A549 (cell line): ENCODE measurements around the gene FIBP. TPM values are rescaled to one million over a fixed set of nuclear protein-coding genes. Genes with fewer than 3 reads are reported as not detected.

Experiments
- ATAC-seq, 2 experiments: fragments of 200-7000 bp in 1 of 2; fragments of >200 bp in 1 of 2; cut with Nextera tagmentation in 1 of 2; cut with Tn5 transposase in 1 of 2; 3 replicates each; pipeline versions ENCODE4 v1.8.0 to v1.9.1; 2018 to 2020; ENCODE audit warnings: mild to moderate bottlenecking in 1 of 2, moderate library complexity in 1 of 2
- CTCF ChIA-PET: fragments of 300-600 bp; sonication (Branson Sonifier 250); formaldehyde crosslinking; extraction: SDS; loops from one replicate; lab custom pipeline; 2021; ENCODE audit warnings: antibody characterized with exemption, inconsistent platforms; lab: Yijun Ruan, JAX
- POLR2A ChIA-PET: fragments of 350-600 bp; formaldehyde crosslinking; extraction: SDS; loops from one replicate; lab custom pipeline; 2021; ENCODE audit warnings: antibody characterized with exemption, inconsistent platforms; lab: Yijun Ruan, JAX
- DNase-seq, 2 experiments: peaks; one replicate each; pipeline versions ENCODE4 v3.0.0 to v3.0.0-alpha.2; 2011 to 2016; ENCODE audit warnings: low read depth in 1 of 2, low spot score in 1 of 2
- FAIRE-seq: peaks from 2 replicates; lab custom pipeline; 2011; peaks lifted over from hg19 to GRCh38; lab: Jason Lieb, UNC
- H3K27ac ChIP-seq, 2 experiments: fragments of >200 bp; sonication (Bioruptor Twin); formaldehyde crosslinking; 3 replicates each; pipeline ENCODE4 v1.5.1; 2016 to 2017
- H3K4me1 ChIP-seq: fragments of >200 bp; sonication (Bioruptor Twin); formaldehyde crosslinking; 3 replicates; pipeline ENCODE4 v1.6.1; 2016
- H3K4me2 ChIP-seq: fragments of >200 bp; sonication (Bioruptor Twin); formaldehyde crosslinking; 3 replicates; pipeline ENCODE4 v1.6.1; 2016
- H3K4me3 ChIP-seq: fragments of >200 bp; sonication (Bioruptor Twin); formaldehyde crosslinking; 3 replicates; pipeline ENCODE4 v1.5.1; 2016
- H3K9me3 ChIP-seq: fragments of >200 bp; sonication (Bioruptor Twin); formaldehyde crosslinking; 3 replicates; pipeline ENCODE4 v1.6.1; 2016
- BCL3 ChIP-seq: fragments of >200 bp; sonication (Bioruptor Twin); formaldehyde crosslinking; IDR thresholded peaks from 3 replicates; pipeline ENCODE4 v1.6.1; 2016
- CBX8 ChIP-seq: fragments of 200-600 bp; sonication (generic); IDR thresholded peaks from 2 replicates; pipeline ENCODE4 v1.6.1; 2016
- CEBPB ChIP-seq, 2 experiments: fragments of >200 bp in 1 of 2; sonication (Bioruptor Twin) in 1 of 2; formaldehyde crosslinking in 1 of 2; IDR thresholded peaks; 2 replicates each; pipeline ENCODE4 v1.6.1; 2012 to 2016
- EHF ChIP-seq: fragments of 250-450 bp; sonication (Bioruptor Pico); IDR thresholded peaks from 2 replicates; pipeline ENCODE4 v1.5.0; 2020; ENCODE audit warnings: mild to moderate bottlenecking
- ESRRA ChIP-seq: fragments of 150-350 bp; IDR thresholded peaks from 2 replicates; pipeline ENCODE4 v1.6.1; 2014; ENCODE audit warnings: mild to moderate bottlenecking, low read length, borderline replicate concordance
- FOSL2 ChIP-seq, 2 experiments: fragments of 450-650 bp in 1 of 2; fragments of >200 bp in 1 of 2; sonication (Bioruptor Twin) in 1 of 2; formaldehyde crosslinking; IDR thresholded peaks; 2 replicates each; pipeline versions ENCODE4 v1.5.0 to v1.6.1; 2016 to 2020; ENCODE audit warnings: mild to moderate bottlenecking in 1 of 2, moderate library complexity in 1 of 2
- HEYL ChIP-seq: fragments of 250-450 bp; sonication (Bioruptor Pico); IDR thresholded peaks from 2 replicates; pipeline ENCODE4 v1.8.0; 2021; ENCODE audit warnings: mild to moderate bottlenecking, moderate library complexity
- HOXA7 ChIP-seq: fragments of 250-450 bp; sonication (Bioruptor Pico); IDR thresholded peaks from 2 replicates; pipeline ENCODE4 v1.5.0; 2020; ENCODE audit warnings: mild to moderate bottlenecking, moderate library complexity
- HOXB13 ChIP-seq: fragments of 250-450 bp; sonication (Bioruptor Pico); IDR thresholded peaks from 2 replicates; pipeline ENCODE4 v1.5.0; 2020; ENCODE audit warnings: low read depth, mild to moderate bottlenecking, moderate library complexity
- KDM5A ChIP-seq: fragments of 200-600 bp; sonication (generic); IDR thresholded peaks from 2 replicates; pipeline ENCODE4 v1.6.1; 2016; ENCODE audit warnings: antibody characterized with exemption, mild to moderate bottlenecking
- MAFK ChIP-seq: fragments of 450-650 bp; IDR thresholded peaks from 2 replicates; pipeline ENCODE4 v1.6.1; 2014; ENCODE audit not compliant: partially characterized antibody
- MAZ ChIP-seq: fragments of 150-350 bp; IDR thresholded peaks from 2 replicates; pipeline ENCODE4 v1.6.1; 2014; ENCODE audit warnings: antibody characterized with exemption, low read depth, low read length, borderline replicate concordance
- PBX3 ChIP-seq: IDR thresholded peaks from 2 replicates; pipeline ENCODE4 v1.6.1; 2012
- RARB ChIP-seq: fragments of 250-450 bp; sonication (Bioruptor Pico); IDR thresholded peaks from 2 replicates; pipeline ENCODE4 v1.8.0; 2021; ENCODE audit warnings: mild to moderate bottlenecking, moderate library complexity
- REST ChIP-seq: fragments of 200-600 bp; sonication (generic); IDR thresholded peaks from 2 replicates; pipeline ENCODE4 v1.6.1; 2016; ENCODE audit warnings: antibody characterized with exemption, mild to moderate bottlenecking, moderate library complexity
- ZFP36 ChIP-seq: fragments of 450-650 bp; IDR thresholded peaks from 2 replicates; pipeline ENCODE4 v1.6.1; 2014; ENCODE audit warnings: borderline replicate concordance; ENCODE audit not compliant: partially characterized antibody
- WGBS: methylation state at CpG from one replicate; pipeline ENCODE4 v1.1.6; 2017; ENCODE audit errors: missing lambda C conversion rate; 5-methylcytosine and 5-hydroxymethylcytosine counted together
- polyA plus RNA-seq, 4 experiments: library from polyadenylated mRNA; depleted of rRNA in 3 of 4; stranded (reverse); fragments of >200 nt; fragmentation: RNase III in 1 of 4; extraction: RNeasy Plus Mini Kit Qiagen cat#74134 plus additional on column Dnase treatment in 1 of 4; gene quantifications; 2 replicates in 3 of 4; 3 replicates in 1 of 4; pipeline ENCODE4 v1.2.3, GENCODE V29; 2011 to 2017

Gene FIBP
- polyA plus RNA-seq, 2 of the 4 experiments (the other 2 are of a cell fraction): 60.4 to 72.2 TPM

DNA sequence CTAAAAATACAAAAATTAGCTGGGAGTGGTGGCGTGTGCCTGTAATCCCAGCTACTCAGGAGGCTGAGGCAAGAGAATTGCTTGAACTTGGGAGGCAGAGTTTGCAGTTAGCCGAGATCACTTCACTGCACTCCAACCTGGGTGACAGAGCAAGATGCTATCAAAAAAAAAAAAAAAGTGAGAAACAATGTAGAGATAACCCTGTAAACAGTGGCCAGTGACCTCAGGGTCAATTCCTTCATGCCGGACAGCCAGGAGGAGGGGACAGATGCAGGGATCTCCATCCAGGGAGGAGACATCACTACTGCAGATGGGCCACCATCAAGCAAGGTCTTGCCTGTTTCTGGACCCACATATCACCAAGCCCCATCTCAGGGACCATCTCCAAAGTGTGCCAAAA is 40.5 kb downstream of the FIBP start (continued):
- no peak for TF ChIP-seq REST
- TF ChIP-seq CEBPB (IDR thresholded peaks at IDR 0.05): no peak
- no peak for TF ChIP-seq CBX8

GRCh38 chr11:65844231-65844872 is 43.9 kb downstream of the FIBP start:
- Histone ChIP-seq H3K4me3 (no peak overlapping the region), H3K27ac (no peak overlapping the region), H3K4me2 (no peak overlapping the region), H3K9me3 (no peaks in the 10 kb centered on the region), H3K4me1 (no peaks in the 10 kb centered on the region)
- ChIA-PET CTCF (interaction anchor here (0.6 to 1.9 kb wide), 8 partner anchors 8 to 206 kb away, joined by 3 to 8 read pairs (median 4); partner anchors contain the start of genes MUS81 and SIPA1), POLR2A (interaction anchor here (0.6 kb wide), 1 partner anchor 207 kb away, joined by 5 read pairs; the partner anchor contains the start of gene SIPA1)
- ATAC-seq: no peak
- DNase-seq: no peak
- WGBS: 73% methylated on average over 10 of the region's 10 CpGs
- no peak for FAIRE-seq
- TF ChIP-seq FOSL2 (IDR thresholded peaks at IDR 0.05): no peak
- no peak for TF ChIP-seq FOSL2 (CRISPR knock-in tag; IDR thresholded peaks at IDR 0.05)
- no peak for TF ChIP-seq CBX8
- no peak for TF ChIP-seq ZFP36
- TF ChIP-seq MAFK: no peak
- no peak for TF ChIP-seq HEYL (CRISPR knock-in tag)
- no peak for TF ChIP-seq HOXA7 (CRISPR knock-in tag)
- TF ChIP-seq RARB (CRISPR knock-in tag): no peak
- no peak for TF ChIP-seq BCL3
- TF ChIP-seq CEBPB (IDR thresholded peaks at IDR 0.05): no peak
- no peak for TF ChIP-seq KDM5A
- TF ChIP-seq MAZ: no peak
- no peak for TF ChIP-seq ESRRA
- no peak for TF ChIP-seq PBX3

DNA sequence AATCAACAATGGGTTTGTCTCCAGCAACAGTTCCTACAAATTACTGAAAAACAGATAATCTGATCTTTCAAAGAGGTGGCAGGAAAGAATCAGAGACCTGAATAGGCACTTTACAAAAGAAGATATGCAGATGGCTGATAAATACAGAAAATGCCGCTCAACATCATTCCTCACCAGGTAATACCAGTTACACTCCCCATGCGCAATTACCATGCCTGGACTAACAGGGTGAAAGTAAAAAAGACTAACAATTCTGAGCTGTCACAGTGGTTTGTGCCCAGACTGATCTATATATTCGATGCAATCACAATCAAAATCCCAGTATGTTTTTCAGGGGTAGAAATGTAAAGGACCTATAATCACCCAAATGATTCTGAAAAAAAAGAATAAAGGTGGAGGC is 44.5 kb downstream of the FIBP start:
- H3K4me3 ChIP-seq: no peak overlapping the region
- FAIRE-seq: no peak
- no peak for DNase-seq
- no peak for ATAC-seq
- CTCF ChIA-PET: interaction anchor here (0.8 to 1.9 kb wide), 9 partner anchors 8 to 206 kb away, joined by 3 to 8 read pairs (median 3); partner anchors contain the start of genes MUS81 and SIPA1
- POLR2A ChIA-PET: interaction anchor here (0.8 kb wide), 1 partner anchor 11 kb away, joined by 4 read pairs; no protein-coding TSS in a partner anchor
- H3K4me1 ChIP-seq: no peaks in the 10 kb centered on the region
- TF ChIP-seq EHF (no peak), HOXB13 (CRISPR knock-in tag) (no peak)
- TF ChIP-seq, all 56 proteins: peak for 0
- Histone ChIP-seq H3K4me2 (no peak overlapping the region), H3K27ac (no peak overlapping the region), H3K9me3 (no peaks in the 10 kb centered on the region)
- WGBS: 80% methylated on average over 3 of the region's 3 CpGs
